ENCODE measurements around the gene DCLK2.
A peak's percentile ranks its signal among the peaks of the same experiment; 100 is the strongest.

Gene DCLK2

DNA sequence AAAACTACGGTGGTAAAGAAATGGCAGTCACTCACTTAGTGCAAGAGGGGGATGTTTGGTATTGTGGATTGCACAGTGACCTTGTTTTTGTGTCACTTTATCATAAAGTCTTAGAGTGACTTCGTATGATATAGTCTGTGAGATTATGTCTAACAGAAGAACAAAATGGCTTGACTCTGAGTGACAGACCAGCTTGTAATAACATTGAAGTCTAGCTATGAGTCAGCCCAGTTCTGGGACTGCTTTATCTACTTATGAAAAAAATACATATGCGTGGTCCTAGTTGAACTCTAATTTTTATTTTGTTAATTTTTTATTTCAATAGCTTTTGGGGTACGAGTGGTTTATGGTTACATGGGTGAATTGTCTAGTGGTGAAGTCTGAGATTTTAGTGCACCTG, 20.0 kb downstream of the DCLK2 start:
- no peaks in the 10 kb centered on the region for H3K36me3 ChIP-seq (ENCODE audit: control insufficient read depth in 1 of 2, insufficient read depth in 2 of 2, low read depth in 1 of 2, low read length in 2 of 2)
- no peak overlapping the region for H2BK12ac ChIP-seq (ENCODE audit: low read length in 2 of 2)
- H3K4me1 ChIP-seq (ENCODE audit: control insufficient read depth, insufficient read depth, low read depth, low read length) = no peaks in the 10 kb centered on the region
- H3K4me3 ChIP-seq (ENCODE audit: insufficient read depth in 1 of 2, low read depth in 1 of 2, low read length in 2 of 2) = no peak overlapping the region
- H4K8ac ChIP-seq (ENCODE audit: low read length) = no peak overlapping the region
- peaks cover 26% of the 10 kb centered on the region for H3K79me1 ChIP-seq (replicated peaks; ENCODE audit: low read length, poor library complexity, severe bottlenecking)
- H3K27me3 ChIP-seq (ENCODE audit: control insufficient read depth in 1 of 2, insufficient read depth in 1 of 2, low read length in 2 of 2) = no peaks in the 10 kb centered on the region
- peak; percentile 44 for DNase-seq
- no peak overlapping the region for H2AFZ ChIP-seq (ENCODE audit: low read depth, low read length)
- no peak overlapping the region for H3K9ac ChIP-seq (ENCODE audit: low read length)
- no peak overlapping the region for H3K4me2 ChIP-seq (ENCODE audit: low read length, poor library complexity, severe bottlenecking)
- WGBS = 89% methylated on average over 4 of the region's 4 CpGs
- H3K23ac ChIP-seq (ENCODE audit: low read length in 2 of 2) = no peak overlapping the region
- H3K4ac ChIP-seq (ENCODE audit: low read depth in 1 of 2, low read length in 2 of 2) = no peak overlapping the region
- no peak overlapping the region for H2AK5ac ChIP-seq (ENCODE audit: low read length, severe bottlenecking)
- no peaks in the 10 kb centered on the region for H3K9me3 ChIP-seq (ENCODE audit: control insufficient read depth, low read length)
- H3K14ac ChIP-seq (ENCODE audit: low read length in 2 of 2) = no peak overlapping the region
- no peak overlapping the region for H3K27ac ChIP-seq (ENCODE audit: low read length, poor library complexity, severe bottlenecking)
- no peak overlapping the region for H4K91ac ChIP-seq (ENCODE audit: low read length)
- no peak overlapping the region for H2BK15ac ChIP-seq (ENCODE audit: low read depth, poor library complexity, severe bottlenecking)
- H2BK5ac ChIP-seq (ENCODE audit: low read depth, low read length, poor library complexity, severe bottlenecking) = no peak overlapping the region
- no peak overlapping the region for H2BK120ac ChIP-seq (ENCODE audit: low read depth, low read length)
- H3K18ac ChIP-seq (ENCODE audit: low read depth in 1 of 2, low read length in 2 of 2) = no peak overlapping the region

DNA sequence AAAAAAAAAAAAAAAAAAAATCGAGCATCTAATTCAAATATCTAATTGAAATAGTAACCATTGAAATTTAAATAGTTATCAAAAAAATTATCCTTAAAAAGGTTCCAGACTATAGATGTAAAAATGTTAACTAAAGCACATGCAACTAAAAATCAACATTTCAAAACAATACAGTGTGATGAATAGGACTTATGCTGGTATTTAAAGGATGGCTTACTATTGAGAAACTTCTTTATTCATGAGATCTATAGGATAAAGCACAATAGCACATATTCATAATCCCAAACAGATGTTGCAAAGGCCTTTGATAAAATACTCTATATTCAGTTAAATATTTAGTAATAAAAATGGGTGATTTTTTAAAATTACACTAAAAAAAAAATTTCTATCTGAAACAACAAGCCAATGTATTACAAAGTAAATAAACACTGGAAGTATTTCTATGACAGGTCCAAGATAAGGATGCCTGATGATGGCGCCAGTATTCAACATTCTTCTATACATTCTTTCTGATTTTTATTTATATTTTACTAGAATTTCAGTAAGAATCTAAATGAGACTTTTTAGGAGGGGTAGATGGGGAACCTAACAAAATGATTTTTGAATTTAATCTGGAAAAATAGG, 26.3 kb downstream of the DCLK2 start:
- peaks cover 4% of the 10 kb centered on the region for H3K79me1 ChIP-seq (replicated peaks; ENCODE audit: low read length, poor library complexity, severe bottlenecking)
- WGBS = no CpG with 5 or more reads among the region's 2 CpGs
- no peak overlapping the region for H4K91ac ChIP-seq (ENCODE audit: low read length)
- H3K36me3 ChIP-seq (ENCODE audit: control insufficient read depth in 1 of 2, insufficient read depth in 2 of 2, low read depth in 1 of 2, low read length in 2 of 2) = no peaks in the 10 kb centered on the region
- H2BK15ac ChIP-seq (ENCODE audit: low read depth, poor library complexity, severe bottlenecking) = no peak overlapping the region
- DNase-seq = no peak
- no peak overlapping the region for H3K23ac ChIP-seq (ENCODE audit: low read length in 2 of 2)
- H3K9me3 ChIP-seq (ENCODE audit: control insufficient read depth, low read length) = no peaks in the 10 kb centered on the region
- H3K27me3 ChIP-seq (ENCODE audit: control insufficient read depth in 1 of 2, insufficient read depth in 1 of 2, low read length in 2 of 2) = no peaks in the 10 kb centered on the region
- H3K14ac ChIP-seq (ENCODE audit: low read length in 2 of 2) = no peak overlapping the region
- no peak overlapping the region for H3K9ac ChIP-seq (ENCODE audit: low read length)
- no peak overlapping the region for H3K18ac ChIP-seq (ENCODE audit: low read depth in 1 of 2, low read length in 2 of 2)
- no peak overlapping the region for H2BK120ac ChIP-seq (ENCODE audit: low read depth, low read length)
- H2BK5ac ChIP-seq (ENCODE audit: low read depth, low read length, poor library complexity, severe bottlenecking) = no peak overlapping the region
- no peak overlapping the region for H3K4me3 ChIP-seq (ENCODE audit: insufficient read depth in 1 of 2, low read depth in 1 of 2, low read length in 2 of 2)
- H3K4me1 ChIP-seq (ENCODE audit: control insufficient read depth, insufficient read depth, low read depth, low read length) = peaks cover 1% of the 10 kb centered on the region
- H3K4ac ChIP-seq (ENCODE audit: low read depth in 1 of 2, low read length in 2 of 2) = no peak overlapping the region
- H2AFZ ChIP-seq (ENCODE audit: low read depth, low read length) = no peak overlapping the region
- no peak overlapping the region for H4K8ac ChIP-seq (ENCODE audit: low read length)
- H3K27ac ChIP-seq (ENCODE audit: low read length, poor library complexity, severe bottlenecking) = no peak overlapping the region
- H2BK12ac ChIP-seq (ENCODE audit: low read length in 2 of 2) = no peak overlapping the region
- no peak overlapping the region for H3K4me2 ChIP-seq (ENCODE audit: low read length, poor library complexity, severe bottlenecking)
- H2AK5ac ChIP-seq (ENCODE audit: low read length, severe bottlenecking) = no peak overlapping the region

DNA sequence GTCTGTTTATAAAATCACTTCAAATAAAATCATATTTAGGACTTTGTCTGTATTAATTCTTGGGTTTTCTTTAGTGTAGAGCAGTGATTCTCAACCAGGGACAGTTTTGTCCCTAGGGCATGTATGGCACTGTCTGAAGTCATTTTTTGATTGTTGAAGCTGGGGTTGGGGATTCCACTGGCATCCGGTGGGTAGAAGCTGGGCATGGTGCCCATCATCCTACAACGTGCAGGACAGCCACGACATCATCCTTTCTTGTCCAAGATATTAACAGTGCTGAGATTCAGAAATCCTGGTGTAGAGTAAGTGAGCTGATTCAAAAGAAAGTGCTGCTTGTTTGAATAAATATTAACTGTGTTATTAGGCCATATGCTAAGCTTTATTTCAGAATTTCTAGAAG, 28.6 kb downstream of the DCLK2 start:
- 80% methylated on average over 3 of the region's 3 CpGs for WGBS
- Histone ChIP-seq H2AFZ (ENCODE audit: low read depth, low read length) (no peak overlapping the region), H3K36me3 (ENCODE audit: control insufficient read depth in 1 of 2, insufficient read depth in 2 of 2, low read depth in 1 of 2, low read length in 2 of 2) (no peaks in the 10 kb centered on the region), H3K4me3 (ENCODE audit: insufficient read depth in 1 of 2, low read depth in 1 of 2, low read length in 2 of 2) (no peak overlapping the region), H3K4me1 (ENCODE audit: control insufficient read depth, insufficient read depth, low read depth, low read length) (peaks cover 1% of the 10 kb centered on the region), H3K79me1 (replicated peaks; ENCODE audit: low read length, poor library complexity, severe bottlenecking) (peaks cover 4% of the 10 kb centered on the region), H2BK5ac (ENCODE audit: low read depth, low read length, poor library complexity, severe bottlenecking) (no peak overlapping the region), H2BK12ac (ENCODE audit: low read length in 2 of 2) (no peak overlapping the region), H2AK5ac (ENCODE audit: low read length, severe bottlenecking) (no peak overlapping the region), H2BK15ac (ENCODE audit: low read depth, poor library complexity, severe bottlenecking) (no peak overlapping the region), H2BK120ac (ENCODE audit: low read depth, low read length) (no peak overlapping the region), H3K9ac (ENCODE audit: low read length) (no peak overlapping the region), H3K27ac (ENCODE audit: low read length, poor library complexity, severe bottlenecking) (no peak overlapping the region), H4K91ac (ENCODE audit: low read length) (no peak overlapping the region), H3K27me3 (ENCODE audit: control insufficient read depth in 1 of 2, insufficient read depth in 1 of 2, low read length in 2 of 2) (no peaks in the 10 kb centered on the region), H3K23ac (ENCODE audit: low read length in 2 of 2) (no peak overlapping the region), H3K14ac (ENCODE audit: low read length in 2 of 2) (no peak overlapping the region), H3K4me2 (ENCODE audit: low read length, poor library complexity, severe bottlenecking) (no peak overlapping the region), H3K9me3 (ENCODE audit: control insufficient read depth, low read length) (no peaks in the 10 kb centered on the region), H3K18ac (ENCODE audit: low read depth in 1 of 2, low read length in 2 of 2) (no peak overlapping the region), H3K4ac (ENCODE audit: low read depth in 1 of 2, low read length in 2 of 2) (no peak overlapping the region), H4K8ac (ENCODE audit: low read length) (no peak overlapping the region)
- no peak for DNase-seq

DNA sequence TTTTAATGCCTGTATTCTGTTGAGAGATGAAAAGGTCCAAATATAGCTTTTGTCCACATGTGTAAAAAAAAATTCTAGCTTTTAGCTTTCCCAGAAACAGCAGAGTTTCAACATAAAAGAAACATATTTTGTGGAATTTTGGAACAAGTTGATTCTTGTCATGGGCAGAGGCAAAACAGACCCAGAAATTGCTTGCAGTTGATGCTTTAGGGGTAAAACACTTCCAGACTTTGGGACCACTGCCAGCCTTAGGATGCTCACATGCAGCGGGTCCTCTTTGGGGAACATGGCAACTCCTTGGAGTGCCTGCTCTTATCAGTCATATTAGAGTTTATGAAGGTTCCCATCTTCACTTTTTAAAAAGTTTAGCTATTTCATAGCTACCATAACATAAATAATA, 30.4 kb downstream of the DCLK2 start:
- H3K27ac ChIP-seq (ENCODE audit: low read length, poor library complexity, severe bottlenecking) = no peak overlapping the region
- H2BK12ac ChIP-seq (ENCODE audit: low read length in 2 of 2) = no peak overlapping the region
- peaks cover 1% of the 10 kb centered on the region for H3K4me1 ChIP-seq (ENCODE audit: control insufficient read depth, insufficient read depth, low read depth, low read length)
- no peak overlapping the region for H3K9ac ChIP-seq (ENCODE audit: low read length)
- no peaks in the 10 kb centered on the region for H3K9me3 ChIP-seq (ENCODE audit: control insufficient read depth, low read length)
- no peak overlapping the region for H3K14ac ChIP-seq (ENCODE audit: low read length in 2 of 2)
- H3K18ac ChIP-seq (ENCODE audit: low read depth in 1 of 2, low read length in 2 of 2) = no peak overlapping the region
- no peak overlapping the region for H2AK5ac ChIP-seq (ENCODE audit: low read length, severe bottlenecking)
- H4K91ac ChIP-seq (ENCODE audit: low read length) = no peak overlapping the region
- no peak overlapping the region for H3K4me2 ChIP-seq (ENCODE audit: low read length, poor library complexity, severe bottlenecking)
- no peak overlapping the region for H3K23ac ChIP-seq (ENCODE audit: low read length in 2 of 2)
- H2BK15ac ChIP-seq (ENCODE audit: low read depth, poor library complexity, severe bottlenecking) = no peak overlapping the region
- H2BK120ac ChIP-seq (ENCODE audit: low read depth, low read length) = no peak overlapping the region
- no CpG with 5 or more reads among the region's 1 CpG for WGBS
- no peak overlapping the region for H3K4ac ChIP-seq (ENCODE audit: low read depth in 1 of 2, low read length in 2 of 2)
- H2BK5ac ChIP-seq (ENCODE audit: low read depth, low read length, poor library complexity, severe bottlenecking) = no peak overlapping the region
- H2AFZ ChIP-seq (ENCODE audit: low read depth, low read length) = no peak overlapping the region
- DNase-seq = no peak
- no peaks in the 10 kb centered on the region for H3K36me3 ChIP-seq (ENCODE audit: control insufficient read depth in 1 of 2, insufficient read depth in 2 of 2, low read depth in 1 of 2, low read length in 2 of 2)
- no peaks in the 10 kb centered on the region for H3K27me3 ChIP-seq (ENCODE audit: control insufficient read depth in 1 of 2, insufficient read depth in 1 of 2, low read length in 2 of 2)
- H3K4me3 ChIP-seq (ENCODE audit: insufficient read depth in 1 of 2, low read depth in 1 of 2, low read length in 2 of 2) = no peak overlapping the region
- H4K8ac ChIP-seq (ENCODE audit: low read length) = no peak overlapping the region
- peaks cover 6% of the 10 kb centered on the region for H3K79me1 ChIP-seq (replicated peaks; ENCODE audit: low read length, poor library complexity, severe bottlenecking)
